ENCODE data around the gene HIRA.
"Not testable (repeated sequence)": the region's sequence is repeated elsewhere in the genome, so short reads cannot be mapped to it uniquely, and the experiment has no call there.

HIRA gene

DNA sequence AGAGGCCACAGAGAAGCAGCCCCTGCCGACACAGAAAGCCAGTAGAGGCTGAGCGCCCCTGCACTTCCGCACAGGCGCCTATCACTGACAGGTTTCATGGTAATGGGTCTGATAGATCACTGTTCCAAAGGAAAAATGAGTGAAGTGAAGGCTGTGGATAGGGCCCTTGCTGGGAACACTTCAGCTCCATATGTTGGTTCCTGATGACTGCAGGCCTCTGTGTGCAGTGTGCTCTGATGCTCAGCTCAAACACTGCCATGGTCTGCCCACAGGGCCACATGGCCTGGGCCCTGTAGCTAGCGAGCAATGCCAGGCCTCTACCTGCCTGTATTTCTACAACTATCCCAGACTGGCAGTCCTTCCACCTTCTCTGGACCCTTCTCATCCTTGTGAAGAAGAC is 77.3 kb downstream of the HIRA start:
- DNase-seq, result no peak

DNA sequence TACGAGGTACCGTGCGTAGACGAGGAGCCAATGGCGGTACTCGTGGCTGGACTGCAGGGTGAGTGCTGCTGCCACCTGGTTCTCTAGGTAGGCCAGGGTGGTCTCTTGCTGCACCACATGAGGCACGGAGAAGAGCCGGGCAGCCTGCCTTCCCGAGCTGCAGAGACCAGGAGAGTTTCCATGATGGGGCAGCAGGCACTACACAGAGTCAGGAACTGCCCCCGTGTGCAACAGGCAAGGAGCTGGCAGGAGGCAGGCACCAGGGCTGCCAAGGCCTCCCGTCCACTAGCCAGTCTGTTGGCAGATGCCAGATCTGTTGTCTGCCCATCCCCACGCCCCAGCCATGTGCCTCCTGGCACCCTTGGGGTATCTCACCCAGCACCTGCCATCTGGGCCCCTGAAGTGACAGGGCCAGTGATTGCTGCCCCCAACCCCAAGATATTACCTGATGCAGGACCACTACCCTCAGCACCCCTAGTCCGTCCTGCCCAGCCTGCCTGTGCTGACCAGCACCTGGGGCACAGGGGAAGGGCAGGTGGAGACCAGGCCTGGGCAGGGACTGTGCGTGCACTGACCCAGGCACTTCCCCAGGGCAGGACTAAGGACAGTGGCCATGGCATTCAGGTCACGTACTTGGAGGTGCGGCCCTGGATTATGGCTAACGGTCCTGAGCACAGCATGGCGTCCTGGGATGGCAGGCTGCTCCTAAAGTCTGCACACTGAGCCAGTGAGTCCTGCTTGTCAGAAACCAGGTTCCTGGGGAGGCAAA is 78.0 kb downstream of the HIRA start:
- no peak for DNase-seq

DNA sequence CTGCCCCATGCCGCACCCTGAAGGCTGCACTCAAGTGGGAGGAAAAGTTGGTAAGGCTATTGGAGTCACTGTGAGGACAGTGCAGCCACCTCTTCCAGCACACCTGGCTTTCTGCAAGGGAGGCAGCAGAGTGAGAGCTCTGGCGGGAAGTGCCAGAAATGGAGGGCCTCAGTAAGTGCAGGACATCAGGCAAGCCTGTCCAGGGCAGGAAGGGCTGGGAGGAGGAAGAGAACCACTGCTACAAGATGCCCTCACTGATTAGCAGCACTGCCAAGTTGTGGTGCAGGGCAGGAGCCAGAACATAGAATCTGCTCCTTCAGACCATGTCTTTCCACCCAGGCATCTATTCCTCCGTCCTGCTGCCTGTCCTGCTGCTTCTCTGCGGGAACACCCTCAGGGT is 78.8 kb downstream of the HIRA start:
- no peak for DNase-seq

DNA sequence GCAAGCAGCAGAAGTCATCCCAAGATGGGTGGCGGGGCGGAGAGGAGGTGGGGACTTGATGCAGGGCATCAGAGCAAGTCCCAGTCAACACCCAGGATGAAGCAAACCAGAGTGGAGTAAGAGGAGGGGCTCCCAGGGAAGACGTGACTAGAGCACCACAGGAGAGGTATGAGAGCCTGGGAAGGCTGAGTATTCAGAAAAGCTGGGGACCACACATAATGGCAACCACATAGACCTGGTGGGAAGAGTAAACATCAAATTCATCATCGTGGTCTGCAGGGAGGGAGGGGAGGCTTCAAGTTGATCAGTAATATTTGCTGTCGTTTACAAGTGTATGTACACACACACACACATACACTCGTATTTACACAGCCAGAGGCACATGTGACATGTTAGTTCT is 79.3 kb downstream of the HIRA start:
- no peak for DNase-seq

DNA sequence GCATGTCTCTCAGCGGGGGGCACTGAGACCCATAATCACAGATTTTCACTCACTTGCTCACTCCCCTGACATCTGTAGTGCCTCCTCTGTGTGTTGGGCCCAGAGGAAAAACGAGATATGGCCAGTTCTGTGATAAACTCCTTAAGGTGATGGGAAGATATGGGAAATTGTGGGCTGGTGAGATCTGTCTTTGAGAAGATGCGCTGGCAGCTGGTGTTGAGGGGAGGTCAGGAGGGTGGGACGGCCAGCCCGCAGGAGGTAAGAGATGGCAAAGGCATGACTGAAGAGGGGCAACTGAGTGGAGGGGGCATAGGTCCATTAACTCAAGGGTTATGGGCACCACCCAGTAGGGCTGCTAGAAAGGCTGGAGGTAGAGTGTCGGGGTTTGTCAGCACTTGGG is 79.9 kb downstream of the HIRA start:
- no peak for DNase-seq

DNA sequence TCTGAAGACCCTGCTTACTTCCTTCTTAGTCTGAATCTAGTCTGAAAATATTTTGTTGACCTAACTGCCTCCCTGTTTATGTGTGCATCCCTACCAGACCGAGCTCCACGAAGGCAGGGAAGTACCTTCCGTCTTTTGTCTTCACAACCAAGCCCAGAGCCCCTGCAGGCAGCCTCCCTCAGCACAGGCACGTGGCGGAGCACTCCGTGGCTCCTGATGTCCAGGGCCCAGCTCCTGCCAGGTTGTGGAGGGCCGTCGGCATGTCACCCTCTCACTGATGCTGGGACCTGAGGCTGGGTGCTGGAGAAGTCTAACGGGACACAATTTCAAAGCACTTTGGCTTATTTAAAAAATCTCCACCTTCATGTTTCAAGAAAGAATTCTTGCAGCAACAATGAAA is 80.6 kb downstream of the HIRA start:
- no peak for DNase-seq

DNA sequence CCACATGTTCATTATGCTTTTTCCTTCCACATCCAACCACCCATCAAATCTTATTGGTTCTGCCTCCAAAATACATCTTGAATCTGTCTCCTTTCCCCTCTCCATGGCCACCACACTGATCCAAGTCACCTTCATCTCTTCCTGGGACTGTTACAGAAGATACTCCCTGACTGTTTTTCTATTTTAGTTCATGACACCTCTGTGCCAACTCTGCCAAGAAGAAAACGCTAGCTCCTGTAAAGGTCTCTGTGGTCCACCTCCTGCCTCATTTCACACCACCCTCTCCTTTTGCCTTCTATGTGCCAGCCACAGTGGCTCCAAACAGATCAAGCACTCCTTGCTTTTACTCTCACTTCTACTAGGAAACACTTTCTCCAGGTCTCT is 81.1 kb downstream of the HIRA start:
- no peak for DNase-seq

DNA sequence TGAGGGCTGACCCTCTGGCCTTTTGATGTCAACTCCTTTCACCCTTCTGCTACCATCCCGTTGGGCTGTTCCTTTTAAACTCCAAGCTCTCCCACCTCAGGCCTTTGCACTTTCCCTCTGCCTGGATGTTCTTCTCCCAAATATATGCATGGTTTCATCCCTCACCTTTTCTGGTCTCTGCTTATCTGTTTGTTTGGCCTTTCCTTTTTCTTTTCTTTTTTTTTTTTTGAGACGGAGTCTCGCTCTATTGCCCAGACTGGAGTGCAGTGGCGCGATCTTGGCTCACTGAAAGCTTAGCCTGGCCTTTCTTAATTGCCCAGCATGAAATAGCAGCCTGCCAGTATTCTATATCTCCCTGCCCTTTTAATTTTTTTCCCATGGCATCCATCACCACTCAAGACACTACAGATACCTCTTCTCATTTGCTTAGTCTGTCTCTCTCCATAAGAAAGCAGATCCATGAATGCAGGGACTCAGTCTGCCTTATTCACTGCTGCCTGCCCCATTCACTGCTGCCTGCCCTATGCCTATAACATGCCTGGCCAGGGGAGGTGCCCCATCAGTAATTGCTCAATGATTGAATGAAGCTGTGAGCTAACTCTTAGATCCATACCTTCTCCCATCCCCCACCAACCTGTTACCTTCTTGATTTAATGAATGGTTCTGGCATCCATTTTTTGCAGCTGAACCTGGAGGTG is 81.6 kb downstream of the HIRA start:
- DNase-seq, result no peak

DNA sequence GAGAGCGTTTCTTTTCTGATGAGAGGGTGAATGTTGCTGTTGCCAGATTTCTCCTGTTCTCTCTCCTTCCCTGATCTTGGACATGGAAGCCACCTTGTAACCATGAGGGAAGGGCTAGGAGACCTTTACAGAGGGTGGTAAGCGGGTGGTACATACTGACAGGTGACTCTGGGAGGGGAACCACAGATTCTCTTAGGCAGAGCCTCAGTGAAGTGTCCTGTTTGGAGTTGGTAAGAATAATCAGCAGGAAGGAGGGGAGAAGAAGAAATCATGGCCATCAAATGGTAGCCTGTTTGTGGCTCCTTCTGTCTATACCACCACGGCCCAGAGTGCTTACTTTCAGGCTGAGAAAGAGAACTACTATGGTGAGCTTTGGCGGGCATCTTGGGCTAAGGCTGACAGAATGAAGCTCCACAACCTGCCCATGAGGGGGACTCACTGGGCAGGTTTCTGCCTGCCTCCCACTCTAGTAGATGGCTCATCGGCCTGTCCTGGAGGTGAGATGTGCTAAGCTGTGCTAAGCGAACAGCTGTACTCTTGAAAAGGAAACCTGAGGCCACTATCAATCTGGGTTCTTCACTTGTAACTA is 84.8 kb downstream of the HIRA start:
- no peak for DNase-seq

DNA sequence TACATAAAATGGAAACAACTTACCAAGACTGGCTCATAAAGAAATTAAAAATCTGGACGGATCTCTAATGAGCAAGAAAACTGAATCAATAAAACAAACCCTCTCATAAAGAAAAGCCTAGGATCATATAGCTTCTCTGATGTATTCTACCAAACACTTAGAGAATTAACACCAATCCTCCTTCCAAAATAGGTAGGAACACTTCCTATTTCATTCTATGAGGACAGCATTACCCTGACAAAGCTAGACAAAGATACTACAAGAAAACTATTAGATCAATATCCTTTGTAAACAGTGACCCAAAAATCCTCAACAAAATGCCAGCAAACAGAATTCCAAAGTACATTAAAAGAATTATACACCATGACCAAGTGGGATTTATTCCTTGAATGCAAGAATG is 87.1 kb downstream of the HIRA start:
- no peak for DNase-seq

DNA sequence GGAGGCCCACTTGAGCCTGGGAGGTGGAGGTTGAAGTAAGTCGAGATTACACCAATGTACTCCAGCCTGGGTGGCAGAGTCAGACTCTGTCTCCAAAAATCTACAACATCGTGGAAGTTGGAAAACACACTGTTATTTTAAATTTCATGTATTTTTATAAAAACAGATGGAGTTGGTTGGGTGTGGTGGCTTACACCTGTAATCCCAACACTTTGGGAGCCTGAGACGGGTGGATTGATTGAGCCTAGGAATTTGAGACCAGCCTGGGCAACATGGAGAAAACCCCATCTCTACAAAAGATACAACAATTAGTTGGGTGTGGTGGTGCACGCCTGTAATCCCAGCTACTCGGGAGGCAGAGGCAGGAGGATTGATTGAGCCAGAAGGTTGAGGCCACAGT is 88.1 kb downstream of the HIRA start:
- DNase-seq, result no peak

DNA sequence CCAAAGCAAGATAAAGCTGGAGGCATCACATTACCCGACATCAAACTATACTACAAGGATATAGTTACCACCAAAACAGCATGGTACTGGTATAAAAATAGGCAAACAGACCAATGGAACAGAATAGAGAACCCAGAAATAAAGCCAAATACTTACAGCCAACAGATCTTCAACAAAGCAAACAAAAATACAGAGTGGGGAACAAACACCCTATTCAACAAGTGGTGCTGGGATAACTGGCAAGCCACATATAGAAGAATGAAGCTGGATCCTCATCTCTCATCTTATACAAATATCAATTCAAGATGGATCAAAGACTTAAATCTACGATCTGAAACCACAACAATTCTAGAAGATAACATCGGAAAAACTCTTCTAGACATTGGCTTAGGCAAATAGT is 90.0 kb downstream of the HIRA start:
- DNase-seq, result no peak

DNA sequence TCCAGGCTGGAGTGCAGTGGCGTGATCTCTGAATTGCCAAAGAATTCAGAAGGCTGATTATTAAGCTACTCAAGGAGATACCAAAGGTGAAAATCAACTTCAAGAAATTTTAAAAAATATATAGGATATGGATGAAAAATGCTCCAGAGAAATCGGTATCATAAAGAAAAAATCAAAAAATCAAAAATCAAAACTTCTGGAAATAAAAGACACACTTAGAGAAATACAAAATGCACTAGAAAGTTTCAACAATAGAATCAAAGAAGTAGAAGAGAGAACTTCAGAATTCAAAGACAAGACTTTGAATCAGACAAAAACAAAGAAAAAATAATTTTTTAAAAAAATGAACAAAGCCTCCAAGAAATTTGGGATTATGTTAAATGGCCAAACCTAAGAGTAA is 94.4 kb downstream of the HIRA start:
- no peak for DNase-seq

DNA sequence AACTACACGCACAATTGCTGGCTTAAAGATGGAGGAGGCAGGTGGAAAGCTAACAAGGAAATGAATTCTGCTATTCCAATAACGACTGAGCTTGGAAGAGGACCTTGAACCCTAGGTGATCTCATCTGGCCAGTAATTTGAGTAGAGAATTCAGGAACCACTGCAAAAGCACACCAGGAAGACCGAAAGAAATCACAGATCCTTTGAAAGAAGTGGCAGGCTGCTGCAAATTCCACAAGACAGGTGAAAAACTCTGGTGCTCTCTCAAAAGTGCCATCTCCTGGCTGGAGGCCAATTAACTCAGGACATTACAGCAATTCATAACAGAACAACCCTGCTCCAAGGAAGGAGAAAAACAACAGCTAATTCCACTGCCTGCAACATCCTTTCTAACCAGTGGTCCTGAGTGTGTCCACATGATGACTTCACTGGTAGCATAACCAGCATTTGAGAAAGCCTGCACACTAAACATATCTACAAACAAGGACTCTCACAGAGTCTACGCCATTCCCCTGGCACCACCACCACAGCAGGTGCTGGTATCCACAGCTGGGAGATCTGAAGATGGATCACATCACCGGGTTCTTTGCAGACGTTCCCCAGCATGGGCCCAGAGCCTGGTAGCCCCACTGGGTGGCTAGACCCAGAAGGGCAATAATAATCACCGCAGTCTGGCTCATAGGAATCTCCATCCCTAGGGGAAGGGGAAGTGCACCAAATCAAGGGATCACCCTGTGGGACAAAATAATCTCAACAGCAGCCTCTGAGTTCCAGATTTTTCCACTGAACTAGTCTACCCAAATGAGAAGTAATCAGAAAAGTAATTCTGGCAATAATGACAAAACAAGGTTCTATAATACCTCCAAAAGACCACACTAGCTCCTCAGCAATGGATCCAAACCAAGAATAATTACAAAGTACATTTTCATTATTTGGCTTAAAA is 95.1 kb downstream of the HIRA start:
- DNase-seq, result no peak

DNA sequence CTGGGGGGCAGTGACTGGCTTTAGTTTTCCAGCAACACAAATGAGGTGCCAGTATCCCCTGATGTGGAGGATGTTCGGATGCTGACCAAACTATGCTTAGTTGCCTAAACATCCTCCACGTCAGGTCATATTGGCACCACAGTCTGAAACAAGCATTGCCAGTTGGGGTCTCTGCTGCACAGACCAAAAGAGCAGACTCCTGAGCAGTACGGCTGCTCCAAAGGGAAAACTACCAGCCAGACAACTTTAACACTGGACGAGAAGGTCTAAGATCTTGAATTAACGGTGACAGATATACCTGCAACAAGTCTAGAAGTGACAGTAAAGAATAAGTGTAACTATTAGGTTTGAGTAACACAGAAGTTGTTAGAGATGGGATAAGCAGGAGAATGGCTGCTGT is 99.6 kb downstream of the HIRA start:
- DNase-seq, result no peak

DNA sequence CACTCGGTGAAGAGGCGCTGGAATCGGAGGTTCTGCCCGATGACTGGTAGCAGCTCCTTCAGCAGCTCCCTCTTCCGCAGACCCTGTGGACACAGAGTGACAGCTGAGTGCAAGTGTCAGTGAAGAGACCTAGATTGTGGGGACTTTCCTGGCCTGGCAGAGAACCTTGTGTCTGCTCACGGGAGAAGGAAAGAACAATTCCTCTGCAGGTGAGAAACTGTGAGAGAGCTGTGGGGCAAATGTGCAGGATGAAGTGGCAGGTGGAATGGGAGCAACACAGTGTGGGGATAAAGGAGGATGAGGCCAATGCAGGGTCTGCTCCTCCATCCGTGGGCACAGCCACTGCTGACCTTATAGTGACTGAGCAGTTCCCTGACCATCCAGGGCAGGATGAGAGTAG is 100.1 kb downstream of the HIRA start:
- no peak for DNase-seq

DNA sequence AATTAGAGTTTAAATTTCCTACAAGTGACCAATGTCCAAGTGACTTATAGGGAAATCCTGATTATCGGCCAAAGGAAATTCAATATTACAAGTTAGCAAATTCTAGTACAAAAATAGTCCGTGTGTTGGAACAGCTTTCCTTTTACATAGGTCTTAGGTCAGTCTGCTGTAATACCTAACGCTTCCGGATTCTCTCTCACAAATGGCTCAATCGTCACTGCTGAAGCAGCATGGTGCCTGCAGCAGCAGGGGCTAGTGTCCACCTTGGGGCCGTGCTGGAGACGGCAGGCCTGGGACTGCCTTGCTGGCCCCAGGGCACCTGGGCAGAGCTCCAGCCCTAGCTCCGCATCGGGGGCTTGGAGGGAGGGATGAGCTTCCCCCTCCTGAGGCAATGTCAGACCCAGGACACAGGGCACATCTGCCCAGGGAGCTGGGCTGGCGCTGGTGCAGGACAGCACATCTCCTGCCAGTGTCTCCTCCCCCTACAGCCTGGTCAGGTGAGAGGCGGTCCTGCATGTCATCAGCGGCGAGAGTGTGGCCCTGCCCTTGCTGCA is 100.6 kb downstream of the HIRA start:
- no peak for DNase-seq

DNA sequence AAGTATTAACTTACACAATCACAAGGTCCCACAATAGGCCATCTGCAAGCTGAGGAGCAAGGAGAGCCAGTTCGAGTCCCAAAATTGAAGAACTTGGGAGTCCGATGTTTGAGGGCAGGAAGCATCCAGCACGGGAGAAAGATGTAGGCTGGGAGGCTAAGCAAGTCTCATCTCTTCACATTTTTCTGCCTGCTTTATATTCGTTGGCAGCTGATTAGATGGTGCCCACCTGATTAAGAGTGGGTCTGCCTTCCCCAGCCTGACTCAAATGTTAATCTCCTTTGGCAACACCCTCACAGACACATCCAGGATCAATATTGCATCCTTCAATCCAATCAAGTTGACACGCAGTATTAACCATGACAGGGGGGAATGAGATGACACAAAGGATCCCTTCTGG is 101.3 kb downstream of the HIRA start:
- DNase-seq, result not testable (repeated sequence)

DNA sequence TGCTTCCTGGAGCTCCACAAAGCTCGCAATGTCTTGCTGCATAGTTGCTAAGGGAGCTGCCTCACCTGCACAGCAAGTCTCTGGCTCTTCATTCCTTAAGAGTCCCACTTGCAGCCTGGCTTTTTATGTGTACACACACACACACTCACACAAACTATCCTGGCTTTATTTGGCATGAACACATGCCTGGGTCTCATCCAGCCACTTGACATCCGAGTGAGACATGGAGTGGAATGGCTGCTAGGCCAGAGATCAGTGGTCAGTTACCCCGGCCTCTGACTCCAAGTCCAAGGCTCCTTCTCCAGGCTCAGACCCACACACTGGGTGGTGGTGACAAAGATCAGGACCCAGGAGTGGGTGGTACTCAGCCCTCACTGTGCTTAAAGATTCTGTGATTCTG is 102.1 kb downstream of the HIRA start:
- DNase-seq, result no peak

DNA sequence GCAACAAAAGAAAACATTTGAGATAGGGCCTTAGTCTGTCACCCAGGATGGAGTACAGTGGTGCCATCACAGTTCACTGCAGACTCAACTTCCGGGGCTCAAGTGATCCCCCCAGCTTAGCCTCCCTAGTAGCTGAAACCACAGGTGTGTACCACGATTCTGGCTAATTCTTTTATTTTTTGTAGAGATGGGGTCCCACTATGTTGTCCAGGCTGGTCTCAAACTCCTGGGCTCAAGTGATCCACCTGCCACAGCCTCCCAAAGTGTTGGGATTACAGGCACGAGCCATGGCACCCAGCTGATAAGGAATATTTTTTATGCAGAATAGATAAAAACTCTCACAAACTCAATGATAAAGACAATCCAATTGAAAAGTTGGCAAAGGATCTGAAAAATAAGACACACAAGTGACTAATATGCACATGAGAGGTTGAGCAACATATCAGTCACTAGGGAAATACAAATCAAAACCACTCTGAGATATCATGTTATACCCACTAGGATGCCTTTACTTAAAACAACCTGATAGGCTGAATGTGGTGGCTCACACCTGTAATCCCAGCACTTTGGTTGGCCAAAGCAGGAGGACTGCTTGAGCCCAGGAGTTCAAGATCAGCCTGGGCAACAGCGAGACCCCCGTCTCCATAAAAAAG is 106.1 kb downstream of the HIRA start:
- no peak for DNase-seq

DNA sequence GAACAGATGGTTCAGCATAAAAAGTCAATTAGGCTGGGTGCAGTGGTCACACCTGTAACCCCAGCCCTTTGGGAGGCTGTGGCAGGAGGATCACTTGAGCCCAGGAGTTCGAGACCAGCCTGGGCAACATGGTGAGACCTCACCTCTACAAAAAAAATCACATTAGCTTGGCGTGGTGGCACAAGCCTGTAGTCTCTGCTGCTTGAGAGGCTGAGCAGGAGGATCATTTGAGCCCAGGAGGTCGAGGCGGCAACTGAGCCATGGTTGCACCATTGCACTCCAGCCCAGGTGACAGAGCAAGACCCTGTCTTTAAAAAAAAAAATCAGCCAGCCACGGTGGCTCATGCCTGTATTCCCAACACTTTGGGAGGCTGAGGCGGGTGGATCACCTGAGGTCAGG is 108.1 kb downstream of the HIRA start:
- not testable (repeated sequence) for DNase-seq

DNA sequence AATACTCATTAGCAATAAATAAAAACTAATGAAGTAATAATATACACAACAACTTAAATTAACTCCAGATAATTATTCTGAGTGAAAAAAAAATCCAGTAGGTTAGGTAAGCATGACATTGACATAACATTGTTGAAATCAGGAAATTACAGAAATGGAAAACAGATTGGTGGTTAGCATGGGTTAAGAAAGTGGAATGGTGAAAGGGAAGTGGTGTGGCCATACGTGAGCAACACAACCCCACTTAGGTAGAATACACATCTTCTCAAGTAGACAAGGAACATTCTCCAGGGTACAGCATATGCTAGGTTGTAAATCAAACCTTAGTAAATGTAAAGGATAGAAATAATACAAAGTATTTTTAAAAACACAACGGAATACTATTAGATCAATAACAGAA is 109.8 kb downstream of the HIRA start:
- no peak for DNase-seq
